ENCODE measurements around the gene FBXL17.

- TF ChIP-seq CTCF (conservative IDR thresholded peaks at IDR 0.05; ENCODE audit: low read length): no peak
- no peak for TF ChIP-seq EZH2phosphoT487 (IDR thresholded peaks at IDR 0.05; ENCODE audit: borderline replicate concordance)
Observed at GRCh38 chr5:108420755-108421154, 38.9 kb upstream of the FBXL17 start.
